Stomach (tissue), 4 donors: Measurements from ENCODE around the gene SIPA1.
A peak's percentile ranks its signal among the peaks of the same experiment; 100 is the strongest.

Experiments used
- CTCF ChIP-seq, 7 experiments: fragments of 450-650 bp in 4 of 7; fragments of 200-600 bp in 3 of 7; sonication (generic) in 3 of 7; IDR thresholded peaks; one replicate each; pipeline ENCODE4 v1.5.1; 2016 to 2019; ENCODE audit warnings: antibody characterized with exemption in 7 of 7, control low read depth in 2 of 7, mild to moderate bottlenecking in 1 of 7
- EP300 ChIP-seq: sonication (generic); formaldehyde crosslinking; IDR thresholded peaks from one replicate; pipeline ENCODE4 v1.6.1; 2017; ENCODE audit warnings: antibody characterized with exemption
- POLR2A ChIP-seq, 4 donors: fragments of 450-650 bp; IDR thresholded peaks; one replicate each; pipeline ENCODE4 v1.6.1; 2016; ENCODE audit warnings: antibody characterized with exemption in 4 of 4, control low read depth in 2 of 4, mild to moderate bottlenecking in 1 of 4, moderate library complexity in 1 of 4
- POLR2AphosphoS5 ChIP-seq, 3 donors: sonication (generic); formaldehyde crosslinking; IDR thresholded peaks; one replicate each; pipeline ENCODE4 v1.6.1; 2016; ENCODE audit warnings: antibody characterized with exemption in 3 of 3

- TF ChIP-seq POLR2A (IDR thresholded peaks at IDR 0.05), result peak in 1 of 4 donors; percentile 20
- TF ChIP-seq CTCF (IDR thresholded peaks at IDR 0.05), result no peak
- peak; percentile 72 to 90 (median 89) for TF ChIP-seq POLR2AphosphoS5 (IDR thresholded peaks at IDR 0.05)
- no peak for TF ChIP-seq EP300
Measured at GRCh38 chr11:65615229-65615949, 22.5 kb upstream of the SIPA1 start, which contains the start of gene PCNX3.
